Measurements from ENCODE around the gene ENO3. TPM values are rescaled to one million over a fixed set of nuclear protein-coding genes. Genes with fewer than 3 reads are reported as not detected.
A peak's percentile ranks its signal among the peaks of the same experiment; 100 is the strongest.

Gene ENO3
- total RNA-seq, 2 experiments from 2014 or later = 31.3 to 34.0 TPM

GRCh38 chr17:4937553-4937952 is 13.4 kb upstream of the ENO3 start:
- Mint-ChIP-seq H3K36me3 (ENCODE audit: low read depth) (peaks cover 58% of the 10 kb centered on the region), H3K4me3 (peak overlapping the region; percentile 97), H3K27me3 (no peaks in the 10 kb centered on the region), H3K4me1 (ENCODE audit: low read depth) (peaks cover 44% of the 10 kb centered on the region), H3K27ac (peak overlapping the region; percentile 14), H3K9me3 (no peaks in the 10 kb centered on the region)
- no peak for TF ChIP-seq CTCF (IDR thresholded peaks at IDR 0.05)
- ATAC-seq (no peak), DNase-seq (no peak)
- CTCF ChIA-PET = interaction anchor here (0.8 to 1.9 kb wide), 2 partner anchors 25 to 124 kb away, joined by 3 to 4 read pairs; no protein-coding TSS in a partner anchor
- POLR2A ChIA-PET = interaction anchor here (0.6 to 5.8 kb wide), 8 partner anchors 8 to 140 kb away, joined by 3 to 52 read pairs (median 6); partner anchors contain the start of genes PFN1 and ZFP3
- intact Hi-C loops (cut with micrococcal nuclease) = no loop called here

- no peak for DNase-seq
- CTCF ChIA-PET = interaction anchor here (0.8 to 3.1 kb wide), 3 partner anchors 24 to 124 kb away, joined by 3 to 24 read pairs (median 4); no protein-coding TSS in a partner anchor
- intact Hi-C loops (cut with micrococcal nuclease) = no loop called here
- peak overlapping the region; percentile 97 for H3K4me3 Mint-ChIP-seq
- H3K27ac Mint-ChIP-seq = peak overlapping the region; percentile 55
- ATAC-seq = no peak
- H3K27me3 Mint-ChIP-seq = no peaks in the 10 kb centered on the region
- POLR2A ChIA-PET = interaction anchor here (2.6 to 20.8 kb wide), 4 partner anchors 9 to 30 kb away, joined by 10 to 627 read pairs (median 36); partner anchors contain the start of genes PFN1 and SPAG7
- H3K4me1 Mint-ChIP-seq (ENCODE audit: low read depth) = peaks cover 49% of the 10 kb centered on the region
- H3K36me3 Mint-ChIP-seq (ENCODE audit: low read depth) = peaks cover 61% of the 10 kb centered on the region
- TF ChIP-seq CTCF (IDR thresholded peaks at IDR 0.05) = no peak
- H3K9me3 Mint-ChIP-seq = no peaks in the 10 kb centered on the region
Measured at GRCh38 chr17:4938069-4938491, 12.8 kb upstream of the ENO3 start.

GRCh38 chr17:4938688-4939545 is 12.0 kb upstream of the ENO3 start:
- intact Hi-C loops (cut with micrococcal nuclease) = no loop called here
- H3K4me1 Mint-ChIP-seq (ENCODE audit: low read depth) = peaks cover 54% of the 10 kb centered on the region

GRCh38 chr17:4939546-4939795 is 11.4 kb upstream of the ENO3 start:
- no peak for DNase-seq
- intact Hi-C loops (cut with micrococcal nuclease) = no loop called here
- ATAC-seq = no peak
- Mint-ChIP-seq H3K27ac (peak overlapping the region; percentile 79), H3K4me1 (ENCODE audit: low read depth) (peaks cover 54% of the 10 kb centered on the region), H3K27me3 (no peaks in the 10 kb centered on the region), H3K36me3 (ENCODE audit: low read depth) (peaks cover 71% of the 10 kb centered on the region), H3K9me3 (no peaks in the 10 kb centered on the region), H3K4me3 (peak overlapping the region; percentile 97)
- POLR2A ChIA-PET = interaction anchor here (1.1 to 20.8 kb wide), 19 partner anchors 9 to 236 kb away, joined by 4 to 627 read pairs (median 9); partner anchors contain the start of genes ARRB2, C17orf107, CAMTA2 and CHRNE
- CTCF ChIA-PET = interaction anchor here (1.0 to 3.1 kb wide), 8 partner anchors 9 to 518 kb away, joined by 3 to 24 read pairs (median 4); partner anchors contain the start of genes CAMTA2, CHRNE, PFN1 and SPAG7
- TF ChIP-seq CTCF (IDR thresholded peaks at IDR 0.05) = no peak

More at GRCh38 chr17:4938688-4939545, 12.0 kb upstream of the ENO3 start:
- DNase-seq = no peak
- ATAC-seq = no peak
- TF ChIP-seq CTCF (IDR thresholded peaks at IDR 0.05) = no peak
- Mint-ChIP-seq H3K9me3 (no peaks in the 10 kb centered on the region), H3K27ac (peak overlapping the region; percentile 79), H3K36me3 (ENCODE audit: low read depth) (peaks cover 68% of the 10 kb centered on the region), H3K4me3 (peak overlapping the region; percentile 97), H3K27me3 (no peaks in the 10 kb centered on the region)
- POLR2A ChIA-PET = interaction anchor here (0.5 to 20.8 kb wide), 16 partner anchors 9 to 374 kb away, joined by 3 to 627 read pairs (median 8); partner anchors contain the start of genes ARRB2, C17orf107, CHRNE and ENO3
- CTCF ChIA-PET = interaction anchor here (1.1 to 3.1 kb wide), 5 partner anchors 27 to 518 kb away, joined by 3 to 24 read pairs (median 4); partner anchors contain the start of gene CAMTA2
